Fibroblast of skin of right quadriceps (primary cell): Measurements from ENCODE around the gene UBE3C.

Experiments
- DNase-seq: peaks from one replicate; pipeline ENCODE4 v3.0.0-alpha.2; 2013

The UBE3C gene

DNA sequence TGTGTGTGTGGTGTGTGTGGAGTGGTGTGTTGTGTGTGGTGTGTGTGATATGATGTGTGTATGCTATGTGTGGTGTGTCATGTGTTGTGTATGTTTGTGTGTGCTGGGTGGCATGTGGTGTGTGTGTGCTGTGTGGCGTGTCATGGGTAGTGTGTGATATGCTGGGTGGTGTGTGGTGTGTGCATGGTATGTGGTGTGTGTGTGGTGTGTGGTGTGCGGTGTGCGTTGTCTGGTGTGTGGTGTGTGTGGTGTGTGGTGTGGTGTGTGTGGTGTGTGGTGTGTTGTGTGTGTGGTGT is 160.5 kb downstream of the UBE3C start:
- DNase-seq: no peak

DNA sequence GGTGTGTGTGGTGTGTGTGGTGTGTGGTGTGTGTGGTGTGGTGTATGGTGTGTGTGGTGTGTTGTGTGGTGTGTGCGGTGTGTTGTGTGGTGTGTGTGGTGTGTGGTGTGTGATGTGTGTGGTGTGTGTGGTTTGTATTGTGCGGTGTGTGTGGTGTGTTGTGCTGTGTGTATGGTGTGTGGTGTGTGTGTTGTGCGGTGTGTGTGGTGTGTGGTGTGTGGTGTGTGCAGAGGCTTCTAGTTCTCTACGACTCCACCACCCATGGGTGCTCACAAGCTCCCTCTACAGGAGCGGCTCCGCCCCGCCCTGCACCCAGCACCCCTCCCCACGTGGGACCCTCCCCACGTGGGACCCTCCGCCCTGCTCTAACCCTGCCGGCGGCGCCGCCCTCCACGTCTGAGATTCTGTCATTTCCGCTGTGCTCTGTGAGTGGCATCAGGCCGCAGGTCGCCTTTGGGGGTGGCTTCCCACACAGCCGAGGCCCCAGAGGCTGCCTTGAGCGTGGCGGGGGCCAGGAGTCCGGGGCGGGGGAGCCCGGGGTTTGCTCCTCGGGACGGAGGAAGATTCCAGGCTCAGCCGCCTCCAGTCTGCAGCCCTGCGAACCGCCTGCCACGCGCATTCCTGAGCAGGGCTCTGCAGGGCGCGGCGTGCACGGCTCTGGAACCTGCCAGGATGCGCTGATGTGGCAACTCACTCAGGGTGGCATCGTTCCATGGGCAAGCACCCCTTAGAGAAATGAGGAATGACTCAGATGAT is 161.1 kb downstream of the UBE3C start:
- DNase-seq: peak; percentile 42

DNA sequence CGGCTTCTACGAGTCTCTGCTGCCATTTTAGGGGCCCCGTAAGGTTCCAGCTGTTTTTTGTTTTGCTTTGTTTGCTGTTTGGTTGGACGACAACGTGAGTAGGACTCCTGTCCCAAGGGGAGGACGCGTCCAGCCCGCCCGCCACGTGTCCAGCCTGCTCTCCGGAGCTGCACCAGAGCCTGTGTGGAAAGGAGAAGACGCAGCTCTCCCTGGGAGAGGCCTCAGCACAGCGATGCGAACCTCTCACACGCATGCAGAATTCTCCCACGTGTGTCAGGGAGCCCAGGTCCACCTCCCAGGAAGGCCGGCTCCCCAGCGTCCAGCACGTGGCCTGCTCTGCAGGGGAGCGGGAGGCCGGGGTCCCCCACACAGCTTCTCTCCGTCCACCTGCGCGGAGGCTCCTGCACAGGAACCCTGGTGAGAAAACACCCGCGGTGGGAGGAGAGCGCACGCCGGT is 161.7 kb downstream of the UBE3C start:
- DNase-seq: no peak

DNA sequence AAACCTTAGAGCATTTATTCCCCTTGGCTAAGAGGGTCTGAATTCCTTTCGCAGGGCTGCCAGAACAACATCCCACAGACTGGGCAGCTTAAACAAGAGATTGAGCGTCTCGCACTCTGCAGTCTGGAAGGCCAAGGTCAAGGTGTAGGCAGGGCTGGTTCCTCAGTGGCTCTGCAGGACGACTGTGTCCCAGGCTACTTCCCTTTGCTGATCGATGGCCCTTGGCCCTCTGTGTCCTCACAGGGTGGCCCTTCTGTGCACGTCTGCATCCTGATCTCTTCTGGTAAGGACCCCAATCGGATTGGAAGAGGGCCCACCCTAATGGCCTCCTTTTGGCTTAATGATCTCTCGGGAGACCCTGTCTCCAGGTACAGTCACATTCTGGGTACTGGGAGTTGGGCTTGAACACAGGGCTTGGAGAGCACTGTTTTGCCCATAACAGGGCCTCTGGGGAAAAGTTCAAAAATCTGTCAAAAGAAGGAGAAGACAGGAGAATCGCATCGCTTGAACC is 162.9 kb downstream of the UBE3C start:
- no peak for DNase-seq

DNA sequence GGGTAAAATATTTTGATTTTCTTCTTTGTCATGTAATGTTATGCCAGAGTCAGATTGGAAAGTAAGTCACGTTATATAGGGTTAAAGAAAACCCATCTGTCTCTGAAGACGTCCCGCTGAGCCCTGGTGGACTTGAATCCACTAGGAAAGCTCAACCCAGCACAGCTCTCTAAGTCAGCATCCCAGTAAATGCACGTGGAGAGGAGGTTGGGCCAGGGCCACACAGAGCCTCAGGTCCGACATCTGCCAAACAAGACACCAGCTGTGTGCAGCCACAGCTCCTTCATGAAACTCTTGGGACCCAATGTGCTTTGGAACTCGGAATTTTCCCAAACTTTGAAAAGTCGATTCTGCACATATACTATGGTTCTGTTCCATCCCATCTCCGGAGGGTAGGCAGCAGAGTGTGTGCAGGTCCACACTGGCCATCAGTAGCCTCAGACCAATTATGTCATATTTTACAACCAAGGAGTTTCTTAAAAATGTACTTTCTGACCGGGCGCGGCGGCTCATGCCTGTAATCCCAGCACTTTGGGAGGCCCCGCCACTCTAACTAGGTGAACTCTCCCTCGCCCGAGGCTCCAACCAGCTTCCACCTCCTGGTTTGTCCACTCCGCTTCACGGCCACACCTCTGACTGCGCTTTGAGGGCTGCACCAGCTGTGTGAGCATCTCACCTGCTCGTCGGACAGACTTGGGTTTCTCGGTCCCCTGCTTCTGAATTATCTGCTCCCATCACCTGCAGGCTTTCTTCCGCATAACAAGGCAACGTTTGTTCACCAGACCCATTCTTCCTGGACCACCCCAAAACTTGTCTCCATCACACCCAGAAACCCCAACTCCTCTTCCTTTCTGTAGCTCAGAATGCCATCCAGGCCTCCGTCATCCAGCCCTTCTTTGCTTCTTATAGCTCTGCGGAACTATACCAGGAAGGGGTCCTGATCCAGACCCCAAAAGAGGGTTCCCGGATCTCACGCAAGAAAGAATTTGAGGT is 168.4 kb downstream of the UBE3C start:
- no peak for DNase-seq

DNA sequence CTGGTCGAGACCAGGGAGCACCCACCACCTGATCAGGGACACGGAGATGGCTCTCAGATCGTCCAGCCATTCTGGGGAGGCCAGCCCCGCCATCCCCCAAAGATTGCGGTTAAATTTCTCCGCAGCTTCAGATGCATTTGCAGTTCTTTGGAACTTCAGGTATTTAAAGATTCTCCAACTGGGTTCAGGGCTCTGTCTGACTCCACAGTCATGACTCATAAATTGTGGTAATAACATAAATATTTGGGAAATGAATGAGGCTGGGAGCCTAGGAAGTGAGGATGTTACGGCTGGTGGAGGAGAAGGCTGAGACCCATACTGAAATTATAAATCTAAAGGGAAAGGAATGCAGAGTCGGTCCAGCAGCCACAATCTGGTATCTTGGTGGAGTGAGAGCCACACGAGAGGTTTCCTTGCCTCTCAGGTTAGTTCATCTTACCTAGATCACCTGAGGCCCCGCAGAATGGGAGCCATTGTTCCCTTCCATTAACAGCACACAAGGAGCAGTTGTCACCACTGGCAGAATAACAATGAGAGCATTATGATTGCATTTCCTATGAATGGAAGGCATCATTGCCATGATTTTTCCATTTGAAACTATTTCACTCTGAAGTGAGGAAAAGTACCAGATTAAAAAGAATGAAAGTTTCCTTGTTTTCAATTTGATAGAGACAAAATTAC is 171.4 kb downstream of the UBE3C start:
- DNase-seq: peak; percentile 98

DNA sequence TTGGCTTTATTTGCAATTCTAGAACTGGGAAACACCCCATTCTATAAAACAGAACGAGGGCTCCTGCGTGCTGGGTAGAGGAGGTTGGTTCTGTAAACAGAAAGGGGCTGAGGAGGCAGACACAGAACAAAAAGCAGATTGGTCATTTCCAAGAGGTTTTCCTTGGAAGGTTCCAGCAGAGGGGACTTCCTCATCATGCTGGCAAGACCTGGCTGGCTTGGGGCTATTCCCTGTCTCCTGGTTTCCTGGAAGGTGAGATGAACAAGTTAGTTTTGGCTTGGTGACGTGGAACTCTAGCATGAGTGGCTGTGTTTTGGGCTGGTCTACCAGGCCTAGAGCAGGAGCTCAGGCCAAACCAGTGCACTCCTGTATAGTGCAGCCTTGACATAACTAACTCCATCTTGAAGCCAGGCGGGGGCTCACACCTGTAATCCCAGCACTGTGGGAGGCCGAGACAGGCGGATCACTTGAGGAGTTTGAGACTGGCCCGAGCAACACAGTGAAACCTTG is 172.0 kb downstream of the UBE3C start:
- no peak for DNase-seq

DNA sequence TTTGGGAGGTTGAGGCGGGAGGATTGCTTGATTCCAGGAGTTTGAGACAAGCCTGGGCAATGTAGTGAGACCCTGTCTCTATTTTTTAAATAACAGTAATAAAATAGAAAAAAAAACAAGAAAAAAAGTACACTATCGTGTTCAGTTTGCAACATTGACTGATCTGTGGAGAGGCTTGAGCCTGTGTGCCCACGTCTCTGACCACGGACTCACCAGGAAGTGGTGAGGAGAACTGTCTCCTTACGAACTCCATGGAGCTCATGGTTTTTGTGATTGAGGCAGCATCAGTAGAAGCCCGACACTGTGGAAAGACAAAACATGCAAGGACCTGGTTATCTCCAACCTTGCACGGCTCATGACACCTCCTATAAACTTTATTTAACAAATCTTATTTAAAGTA is 174.2 kb downstream of the UBE3C start:
- no peak for DNase-seq

DNA sequence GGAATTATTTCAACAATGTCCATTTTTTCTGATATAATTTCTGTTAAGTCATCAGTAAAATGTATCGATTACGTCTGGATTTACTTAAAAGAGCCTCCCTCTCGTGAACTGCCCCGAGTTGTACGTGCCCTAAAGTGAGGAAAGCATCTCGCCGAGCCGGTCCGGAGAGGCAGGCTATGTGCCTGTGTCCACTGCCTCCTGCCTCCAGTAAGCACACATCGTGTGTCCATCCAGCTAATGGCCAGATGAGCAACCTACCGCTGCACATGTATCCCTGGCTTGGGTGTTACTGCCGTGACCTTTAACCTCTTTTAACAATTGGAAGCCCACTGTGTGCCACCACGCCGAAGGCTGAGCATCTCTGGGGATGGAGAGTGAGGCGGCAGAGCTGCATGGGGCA is 174.9 kb downstream of the UBE3C start:
- DNase-seq: no peak

DNA sequence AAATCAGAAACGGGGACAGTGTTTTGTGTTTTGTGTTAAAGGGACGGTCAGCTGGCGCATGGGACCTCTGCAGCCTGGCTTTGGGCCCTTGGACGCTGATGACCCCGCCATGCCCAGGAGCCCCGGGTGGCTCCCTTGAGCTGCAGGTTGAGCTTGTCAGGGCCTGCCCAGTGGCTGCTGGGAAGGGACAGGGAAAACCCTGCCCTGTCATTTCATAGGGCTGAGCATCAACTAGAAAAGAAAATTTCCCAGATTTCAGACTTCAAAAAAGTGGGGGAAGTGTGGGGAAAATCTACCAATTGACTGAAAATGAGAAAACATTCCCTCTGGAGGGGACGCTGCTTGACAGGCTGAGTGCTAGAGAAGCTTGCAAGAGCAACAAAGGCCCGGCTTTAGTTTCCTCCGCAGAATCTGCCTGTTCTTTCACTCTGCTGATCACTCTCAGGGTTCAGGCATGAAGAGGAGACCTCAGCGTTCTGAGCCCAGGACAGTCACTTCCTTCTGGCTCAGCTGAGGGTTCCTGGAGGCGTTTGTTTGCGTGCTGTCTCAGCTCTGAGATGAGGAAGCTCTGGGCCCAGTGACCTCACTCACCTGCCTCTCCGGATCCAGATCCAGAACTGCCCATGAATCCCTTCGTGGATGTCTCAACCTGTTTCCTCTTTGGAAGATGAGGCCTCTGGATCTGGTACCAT is 179.4 kb downstream of the UBE3C start:
- no peak for DNase-seq
